PC-3 (cell line): ENCODE measurements around the gene SLC9A3. TPM values are rescaled to one million over a fixed set of nuclear protein-coding genes. Genes with fewer than 3 reads are reported as not detected.

Experiments
- ATAC-seq: fragments of 200-7000 bp; cut with Tn5 transposase; 2 replicates; pipeline ENCODE4 v1.9.1; 2020; ENCODE audit warnings: mild to moderate bottlenecking, moderate library complexity
- BruUV-seq: library from RNA; stranded (reverse); fragments of 400-500 nt; replicated peaks from 2 replicates; lab custom pipeline; 2021; lab: Mats Ljungman, UMichigan
- CTCF ChIA-PET: fragments of 300-600 bp; sonication (Branson Sonifier 250); formaldehyde crosslinking; loops from one replicate; lab custom pipeline; 2022; ENCODE audit warnings: antibody characterized with exemption; lab: Charles Lee
- POLR2A ChIA-PET: fragments of 300-600 bp; sonication (Branson Sonifier 250); formaldehyde crosslinking; loops from one replicate; lab custom pipeline; 2022; ENCODE audit warnings: antibody characterized with exemption; ENCODE audit not compliant: unreplicated experiment; lab: Charles Lee
- DNase-seq: peaks from one replicate; pipeline ENCODE4 v3.0.0-alpha.2; 2015
- H2AFZ ChIP-seq: fragments of 300-600 bp; sonication (generic); 2 replicates; pipeline ENCODE4 v1.6.0; 2016; ENCODE audit warnings: antibody characterized with exemption, low read length
- H3F3A ChIP-seq: fragments of 300-600 bp; sonication (generic); one replicate; pipeline ENCODE4 v1.6.0; 2017; ENCODE audit warnings: antibody characterized with exemption, low read length, control low read depth, mild to moderate bottlenecking; ENCODE audit not compliant: unreplicated experiment
- H3K27ac ChIP-seq: fragments of 300-600 bp; sonication (generic); 2 replicates; pipeline ENCODE4 v1.5.1; 2016; ENCODE audit warnings: mild to moderate bottlenecking, low read length
- H3K27me3 ChIP-seq: fragments of 300-600 bp; sonication (generic); 2 replicates; pipeline ENCODE4 v1.6.1; 2016; ENCODE audit warnings: low read length, mixed read lengths
- H3K36me3 ChIP-seq: fragments of 300-600 bp; sonication (generic); 2 replicates; pipeline ENCODE4 v1.6.1; 2016; ENCODE audit warnings: low read depth, mixed run types, low read length, mixed read lengths
- H3K4me1 ChIP-seq: fragments of 300-600 bp; sonication (generic); 2 replicates; pipeline ENCODE4 v1.5.1; 2016; ENCODE audit warnings: low read length; ENCODE audit not compliant: insufficient read depth
- H3K4me2 ChIP-seq: fragments of 300-600 bp; sonication (generic); 2 replicates; pipeline ENCODE4 v1.6.0; 2016; ENCODE audit warnings: low read length
- H3K4me3 ChIP-seq: fragments of 300-600 bp; sonication (generic); 2 replicates; pipeline ENCODE4 v1.5.1; 2016; ENCODE audit warnings: mild to moderate bottlenecking, low read length, mixed read lengths
- H3K79me2 ChIP-seq: fragments of 300-600 bp; sonication (generic); 2 replicates; pipeline ENCODE4 v1.6.1; 2017; ENCODE audit warnings: low read length, mixed read lengths
- H3K9ac ChIP-seq: fragments of 300-600 bp; sonication (generic); 2 replicates; pipeline ENCODE4 v1.6.0; 2016; ENCODE audit warnings: mild to moderate bottlenecking, low read length
- H3K9me2 ChIP-seq: fragments of 300-600 bp; sonication (generic); replicated peaks from 2 replicates; pipeline ENCODE4 v1.6.1; 2016; ENCODE audit warnings: mixed run types, low read length, mixed read lengths
- H3K9me3 ChIP-seq: fragments of 300-600 bp; sonication (generic); 2 replicates; pipeline ENCODE4 v1.6.1; 2016; ENCODE audit warnings: low read length, mixed read lengths
- H4K20me1 ChIP-seq: fragments of 300-600 bp; sonication (generic); 2 replicates; pipeline ENCODE4 v1.6.1; 2016; ENCODE audit warnings: low read length, mixed read lengths
- EZH2 ChIP-seq: fragments of 300-600 bp; sonication (generic); IDR thresholded peaks from one replicate; pipeline ENCODE4 v1.6.1; 2017; ENCODE audit warnings: antibody characterized with exemption, mild to moderate bottlenecking, low read length; ENCODE audit not compliant: unreplicated experiment
- EZH2phosphoT487 ChIP-seq: fragments of 300-600 bp; sonication (generic); IDR thresholded peaks from 2 replicates; pipeline ENCODE4 v1.6.1; 2018; ENCODE audit warnings: mild to moderate bottlenecking, antibody characterized with exemption, low read length, borderline replicate concordance
- intact Hi-C: fragments of 100-400 bp; cut with micrococcal nuclease; formaldehyde crosslinking; loops from 2 replicates; pipeline ENCODE4 v1.9.0; 2023
- total RNA-seq: library from RNA; depleted of rRNA; stranded (reverse); fragments of >200 nt; gene quantifications from 2 replicates; pipeline ENCODE4 v1.2.3, GENCODE V29; 2014
- TF ChIP-seq, protein P1 (sequence below): fragments of 300-600 bp; sonication (generic); conservative IDR thresholded peaks from 2 replicates; pipeline ENCODE4 v1.5.1; 2017; ENCODE audit warnings: antibody characterized with exemption, low read depth, mild to moderate bottlenecking, low read length

Gene SLC9A3
- total RNA-seq, 1 experiment from 2014 or later = 4.9 TPM

DNA sequence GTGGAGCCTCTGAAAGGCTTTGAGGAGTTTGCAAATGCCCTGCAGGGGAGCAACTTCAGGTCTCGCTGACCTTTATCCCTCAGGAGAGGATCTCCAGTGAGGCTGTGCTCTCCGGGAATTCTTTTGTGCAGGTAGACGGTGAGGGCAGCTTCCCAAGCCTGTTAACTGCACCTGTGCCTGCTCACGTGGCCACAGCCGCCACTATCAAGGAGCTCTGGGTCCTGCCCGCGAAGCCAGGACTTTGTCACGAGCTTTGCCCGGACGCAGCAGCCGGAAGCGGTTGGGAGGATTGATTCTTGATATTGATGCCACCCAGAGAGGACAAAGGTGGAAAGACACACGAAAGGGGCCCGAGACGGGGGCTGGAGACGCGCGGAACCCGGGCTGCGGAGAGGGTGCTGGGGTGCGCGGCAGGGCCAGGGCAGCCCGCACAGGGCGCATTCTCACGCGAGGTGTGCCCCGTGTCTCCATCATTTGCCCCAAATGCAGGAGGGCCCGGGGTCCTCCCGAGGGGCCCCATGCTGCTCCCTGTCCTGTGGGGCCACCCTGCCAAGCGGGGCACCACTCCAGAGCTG is 18.2 kb downstream of the SLC9A3 start:
- intact Hi-C loops = no loop called here
- no TSS peak for BruUV-seq
- H2AFZ ChIP-seq = no peak overlapping the region

DNA sequence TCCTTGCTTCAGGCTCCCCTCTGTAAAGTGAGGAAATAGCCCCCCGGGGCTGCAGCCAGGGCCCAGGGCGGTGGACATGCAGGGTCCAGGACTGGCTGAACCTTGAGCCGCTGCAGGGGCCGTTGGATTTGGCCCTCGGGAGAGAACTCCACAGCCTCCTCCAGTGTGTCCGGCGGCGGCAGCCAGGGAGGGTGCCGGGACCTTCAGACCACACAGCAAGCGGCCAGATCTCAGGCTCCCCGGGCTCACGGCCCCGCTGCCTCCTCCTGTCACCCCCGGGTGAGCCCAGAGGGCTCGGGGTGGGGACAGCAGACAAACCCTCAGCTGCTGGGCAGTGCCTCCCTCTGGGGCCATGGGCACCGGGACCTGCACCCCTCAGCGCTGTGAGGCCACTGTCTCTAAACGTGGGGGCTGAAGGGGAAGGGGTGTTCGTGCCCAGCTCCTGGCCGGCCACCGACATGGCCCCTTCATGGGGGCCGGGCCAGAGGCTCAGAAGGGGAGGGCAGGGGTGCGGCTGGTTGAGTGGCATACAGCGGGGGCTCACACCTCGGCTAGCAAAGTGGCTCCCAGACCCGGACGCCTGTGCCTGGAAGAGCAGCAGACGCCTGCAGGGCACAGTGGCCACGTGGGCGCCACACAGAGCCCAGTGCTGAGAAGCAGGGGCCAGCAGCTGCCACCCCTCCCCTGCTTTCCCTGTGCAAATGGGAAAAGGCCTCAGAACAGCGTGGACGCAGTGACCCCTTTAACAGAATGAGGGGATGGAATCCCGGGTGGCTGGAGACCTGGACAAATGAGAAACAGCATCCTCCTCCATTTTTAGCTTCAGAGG is 19.7 kb downstream of the SLC9A3 start:
- Histone ChIP-seq H3K4me1 (no peaks in the 10 kb centered on the region), H2AFZ (no peak overlapping the region), H3K9me3 (no peaks in the 10 kb centered on the region), H3K36me3 (no peaks in the 10 kb centered on the region), H3K4me3 (no peak overlapping the region), H3F3A (no peaks in the 10 kb centered on the region), H3K27me3 (no peaks in the 10 kb centered on the region), H3K9me2 (no peaks in the 10 kb centered on the region), H4K20me1 (no peaks in the 10 kb centered on the region), H3K27ac (no peak overlapping the region), H3K79me2 (no peaks in the 10 kb centered on the region), H3K4me2 (no peak overlapping the region), H3K9ac (no peak overlapping the region)
- TF ChIP-seq EZH2 (no peak), EZH2phosphoT487 (no peak)
- TF ChIP-seq, protein P1, sequence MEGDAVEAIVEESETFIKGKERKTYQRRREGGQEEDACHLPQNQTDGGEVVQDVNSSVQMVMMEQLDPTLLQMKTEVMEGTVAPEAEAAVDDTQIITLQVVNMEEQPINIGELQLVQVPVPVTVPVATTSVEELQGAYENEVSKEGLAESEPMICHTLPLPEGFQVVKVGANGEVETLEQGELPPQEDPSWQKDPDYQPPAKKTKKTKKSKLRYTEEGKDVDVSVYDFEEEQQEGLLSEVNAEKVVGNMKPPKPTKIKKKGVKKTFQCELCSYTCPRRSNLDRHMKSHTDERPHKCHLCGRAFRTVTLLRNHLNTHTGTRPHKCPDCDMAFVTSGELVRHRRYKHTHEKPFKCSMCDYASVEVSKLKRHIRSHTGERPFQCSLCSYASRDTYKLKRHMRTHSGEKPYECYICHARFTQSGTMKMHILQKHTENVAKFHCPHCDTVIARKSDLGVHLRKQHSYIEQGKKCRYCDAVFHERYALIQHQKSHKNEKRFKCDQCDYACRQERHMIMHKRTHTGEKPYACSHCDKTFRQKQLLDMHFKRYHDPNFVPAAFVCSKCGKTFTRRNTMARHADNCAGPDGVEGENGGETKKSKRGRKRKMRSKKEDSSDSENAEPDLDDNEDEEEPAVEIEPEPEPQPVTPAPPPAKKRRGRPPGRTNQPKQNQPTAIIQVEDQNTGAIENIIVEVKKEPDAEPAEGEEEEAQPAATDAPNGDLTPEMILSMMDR = no peak
- ChIA-PET CTCF (no interaction called here), POLR2A (no interaction called here)
- no peak for ATAC-seq
- DNase-seq = no peak
- intact Hi-C loops = no loop called here
- no TSS peak for BruUV-seq

More for the DNA sequence above, 18.2 kb downstream of the SLC9A3 start:
- no peaks in the 10 kb centered on the region for H3K4me1 ChIP-seq
- DNase-seq (no peak), ATAC-seq (no peak)
- TF ChIP-seq, protein P1 = no peak
- TF ChIP-seq EZH2phosphoT487 (no peak), EZH2 (no peak)
- H3K79me2 ChIP-seq = no peaks in the 10 kb centered on the region
- CTCF ChIA-PET = no interaction called here
- no peak overlapping the region for H3K27ac ChIP-seq
- no peak overlapping the region for H3K4me3 ChIP-seq
- H4K20me1 ChIP-seq = no peaks in the 10 kb centered on the region
- H3K27me3 ChIP-seq = no peaks in the 10 kb centered on the region
- no peaks in the 10 kb centered on the region for H3F3A ChIP-seq
- H3K36me3 ChIP-seq = no peaks in the 10 kb centered on the region
- POLR2A ChIA-PET = no interaction called here
- no peak overlapping the region for H3K4me2 ChIP-seq
- H3K9me3 ChIP-seq = no peaks in the 10 kb centered on the region
- no peak overlapping the region for H3K9ac ChIP-seq
- H3K9me2 ChIP-seq = no peaks in the 10 kb centered on the region
